HL-60 (cell line): ENCODE data around the gene SERPINE1.

Source experiments
- DNase-seq, 2 experiments: peaks; one replicate each; pipeline ENCODE4 v3.0.0-alpha.2; 2010 to 2020; ENCODE audit warnings: low read depth in 1 of 2, low spot score in 1 of 2
- H3K27ac ChIP-seq: fragments of 250-450 bp; sonication (Bioruptor Pico); replicated peaks from 2 replicates; pipeline ENCODE4 v1.5.1; 2020; ENCODE audit warnings: mild to moderate bottlenecking, moderate library complexity
- H3K27me3 ChIP-seq: fragments of 250-450 bp; sonication (Bioruptor Pico); 2 replicates; pipeline ENCODE4 v1.5.1; 2021; ENCODE audit warnings: mild to moderate bottlenecking, moderate library complexity; ENCODE audit not compliant: insufficient read depth, poor library complexity, severe bottlenecking
- H3K4me3 ChIP-seq: replicated peaks from 2 replicates; pipeline ENCODE4 v1.5.1; 2011; ENCODE audit warnings: mild to moderate bottlenecking, control low read depth, low read length; ENCODE audit not compliant: insufficient read depth
- GABPA ChIP-seq: IDR thresholded peaks from 2 replicates; pipeline ENCODE4 v1.6.1; 2012; ENCODE audit warnings: low read depth
- POLR2AphosphoS5 ChIP-seq: IDR thresholded peaks from 2 replicates; pipeline ENCODE4 v1.6.1; 2012; ENCODE audit warnings: low read depth
- SPI1 ChIP-seq: IDR thresholded peaks from 2 replicates; pipeline ENCODE4 v1.6.1; 2012; ENCODE audit warnings: low read depth, mild to moderate bottlenecking, borderline replicate concordance
- TF ChIP-seq, protein P1 (sequence below): IDR thresholded peaks from one replicate; pipeline ENCODE4 v1.5.1; 2011; ENCODE audit warnings: low read length, control low read depth, inconsistent platforms; ENCODE audit not compliant: insufficient read depth
- TF ChIP-seq, protein P2 (sequence below): IDR thresholded peaks from 2 replicates; pipeline ENCODE4 v1.6.1; 2012; ENCODE audit warnings: low read depth; ENCODE audit not compliant: insufficient replicate concordance

SERPINE1 gene

GRCh38 chr7:101133621-101134398 is 6.9 kb downstream of the SERPINE1 start:
- no peak for DNase-seq
- H3K27me3 ChIP-seq = no peaks in the 10 kb centered on the region
- no peak overlapping the region for H3K27ac ChIP-seq
- no peak overlapping the region for H3K4me3 ChIP-seq
- TF ChIP-seq SPI1 = no peak
- no peak for TF ChIP-seq GABPA
- TF ChIP-seq, protein P1, sequence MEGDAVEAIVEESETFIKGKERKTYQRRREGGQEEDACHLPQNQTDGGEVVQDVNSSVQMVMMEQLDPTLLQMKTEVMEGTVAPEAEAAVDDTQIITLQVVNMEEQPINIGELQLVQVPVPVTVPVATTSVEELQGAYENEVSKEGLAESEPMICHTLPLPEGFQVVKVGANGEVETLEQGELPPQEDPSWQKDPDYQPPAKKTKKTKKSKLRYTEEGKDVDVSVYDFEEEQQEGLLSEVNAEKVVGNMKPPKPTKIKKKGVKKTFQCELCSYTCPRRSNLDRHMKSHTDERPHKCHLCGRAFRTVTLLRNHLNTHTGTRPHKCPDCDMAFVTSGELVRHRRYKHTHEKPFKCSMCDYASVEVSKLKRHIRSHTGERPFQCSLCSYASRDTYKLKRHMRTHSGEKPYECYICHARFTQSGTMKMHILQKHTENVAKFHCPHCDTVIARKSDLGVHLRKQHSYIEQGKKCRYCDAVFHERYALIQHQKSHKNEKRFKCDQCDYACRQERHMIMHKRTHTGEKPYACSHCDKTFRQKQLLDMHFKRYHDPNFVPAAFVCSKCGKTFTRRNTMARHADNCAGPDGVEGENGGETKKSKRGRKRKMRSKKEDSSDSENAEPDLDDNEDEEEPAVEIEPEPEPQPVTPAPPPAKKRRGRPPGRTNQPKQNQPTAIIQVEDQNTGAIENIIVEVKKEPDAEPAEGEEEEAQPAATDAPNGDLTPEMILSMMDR = no peak
- TF ChIP-seq POLR2AphosphoS5 = no peak
- TF ChIP-seq, protein P2, sequence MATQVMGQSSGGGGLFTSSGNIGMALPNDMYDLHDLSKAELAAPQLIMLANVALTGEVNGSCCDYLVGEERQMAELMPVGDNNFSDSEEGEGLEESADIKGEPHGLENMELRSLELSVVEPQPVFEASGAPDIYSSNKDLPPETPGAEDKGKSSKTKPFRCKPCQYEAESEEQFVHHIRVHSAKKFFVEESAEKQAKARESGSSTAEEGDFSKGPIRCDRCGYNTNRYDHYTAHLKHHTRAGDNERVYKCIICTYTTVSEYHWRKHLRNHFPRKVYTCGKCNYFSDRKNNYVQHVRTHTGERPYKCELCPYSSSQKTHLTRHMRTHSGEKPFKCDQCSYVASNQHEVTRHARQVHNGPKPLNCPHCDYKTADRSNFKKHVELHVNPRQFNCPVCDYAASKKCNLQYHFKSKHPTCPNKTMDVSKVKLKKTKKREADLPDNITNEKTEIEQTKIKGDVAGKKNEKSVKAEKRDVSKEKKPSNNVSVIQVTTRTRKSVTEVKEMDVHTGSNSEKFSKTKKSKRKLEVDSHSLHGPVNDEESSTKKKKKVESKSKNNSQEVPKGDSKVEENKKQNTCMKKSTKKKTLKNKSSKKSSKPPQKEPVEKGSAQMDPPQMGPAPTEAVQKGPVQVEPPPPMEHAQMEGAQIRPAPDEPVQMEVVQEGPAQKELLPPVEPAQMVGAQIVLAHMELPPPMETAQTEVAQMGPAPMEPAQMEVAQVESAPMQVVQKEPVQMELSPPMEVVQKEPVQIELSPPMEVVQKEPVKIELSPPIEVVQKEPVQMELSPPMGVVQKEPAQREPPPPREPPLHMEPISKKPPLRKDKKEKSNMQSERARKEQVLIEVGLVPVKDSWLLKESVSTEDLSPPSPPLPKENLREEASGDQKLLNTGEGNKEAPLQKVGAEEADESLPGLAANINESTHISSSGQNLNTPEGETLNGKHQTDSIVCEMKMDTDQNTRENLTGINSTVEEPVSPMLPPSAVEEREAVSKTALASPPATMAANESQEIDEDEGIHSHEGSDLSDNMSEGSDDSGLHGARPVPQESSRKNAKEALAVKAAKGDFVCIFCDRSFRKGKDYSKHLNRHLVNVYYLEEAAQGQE = no peak

DNA sequence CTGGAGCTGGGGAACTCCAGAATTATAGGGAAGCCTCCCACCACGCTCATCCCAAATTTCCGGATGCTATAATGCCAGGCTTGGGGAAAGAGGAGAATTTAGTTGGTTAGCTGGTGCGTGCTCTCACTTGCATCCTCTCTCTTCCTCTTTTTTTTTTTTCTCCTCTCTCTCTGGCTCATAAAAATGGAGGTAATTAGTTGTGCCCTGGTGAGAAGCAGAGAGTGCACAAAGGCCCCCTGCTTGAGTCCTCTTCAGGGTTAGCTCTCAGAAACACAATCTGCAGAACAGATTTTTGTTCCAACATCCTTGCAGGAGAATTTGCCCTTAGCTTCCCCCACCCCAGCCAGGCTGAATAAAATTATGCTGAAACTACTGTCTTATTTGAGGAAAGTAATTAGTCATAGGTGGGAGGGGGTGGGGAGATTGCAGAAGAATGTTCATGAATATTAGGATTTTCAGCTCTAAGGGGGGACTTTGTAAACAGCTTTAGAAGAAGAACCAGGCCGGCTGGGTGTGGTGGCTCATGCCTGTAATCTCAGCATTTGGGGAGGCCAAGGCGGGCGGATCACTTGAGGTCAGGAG is 7.6 kb downstream of the SERPINE1 start:
- Histone ChIP-seq H3K27ac (no peak overlapping the region), H3K27me3 (no peaks in the 10 kb centered on the region), H3K4me3 (no peak overlapping the region)
- TF ChIP-seq SPI1 (peak; percentile 86), POLR2AphosphoS5 (no peak)
- no peak for DNase-seq

DNA sequence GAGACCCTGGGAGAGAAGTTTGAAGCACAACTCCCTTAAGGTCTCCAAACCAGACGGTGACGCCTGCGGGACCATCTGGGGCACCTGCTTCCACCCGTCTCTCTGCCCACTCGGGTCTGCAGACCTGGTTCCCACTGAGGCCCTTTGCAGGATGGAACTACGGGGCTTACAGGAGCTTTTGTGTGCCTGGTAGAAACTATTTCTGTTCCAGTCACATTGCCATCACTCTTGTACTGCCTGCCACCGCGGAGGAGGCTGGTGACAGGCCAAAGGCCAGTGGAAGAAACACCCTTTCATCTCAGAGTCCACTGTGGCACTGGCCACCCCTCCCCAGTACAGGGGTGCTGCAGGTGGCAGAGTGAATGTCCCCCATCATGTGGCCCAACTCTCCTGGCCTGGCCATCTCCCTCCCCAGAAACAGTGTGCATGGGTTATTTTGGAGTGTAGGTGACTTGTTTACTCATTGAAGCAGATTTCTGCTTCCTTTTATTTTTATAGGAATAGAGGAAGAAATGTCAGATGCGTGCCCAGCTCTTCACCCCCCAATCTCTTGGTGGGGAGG is 10.8 kb downstream of the SERPINE1 start:
- Histone ChIP-seq H3K27me3 (no peaks in the 10 kb centered on the region), H3K27ac (peak overlapping the region; percentile 39), H3K4me3 (no peak overlapping the region)
- TF ChIP-seq POLR2AphosphoS5 (no peak), SPI1 (no peak), GABPA (no peak)
- TF ChIP-seq, protein P2 = no peak
- DNase-seq = no peak

GRCh38 chr7:101138213-101138870 is 11.4 kb downstream of the SERPINE1 start:
- peak overlapping the region; percentile 39 for H3K27ac ChIP-seq
- H3K27me3 ChIP-seq = no peaks in the 10 kb centered on the region
- H3K4me3 ChIP-seq = 0 out of 2 replicates have a peak overlapping the region, but pooled peaks have one; percentile 12
- TF ChIP-seq, protein P1 = peak; percentile 13
- peak; percentile 42; the same call in 1 of the 2 replicates for TF ChIP-seq POLR2AphosphoS5
- TF ChIP-seq, protein P2 = no peak
- peak; percentile 88 to 93 for DNase-seq
